HG03457 (cell line): ENCODE measurements around the gene ARHGAP33.

ENCODE experiments used
- ATAC-seq: cut with Tn5 transposase; IDR thresholded peaks from one replicate; pipeline ENCODE4 v1.9.1; 2021; ENCODE audit warnings: moderate number of reproducible peaks; ENCODE audit not compliant: unreplicated experiment

The ARHGAP33 gene

GRCh38 chr19:35738887-35739229 is 36.5 kb upstream of the ARHGAP33 start:
- ATAC-seq, result no peak

- no peak for ATAC-seq
Observed at GRCh38 chr19:35739275-35740107, 35.9 kb upstream of the ARHGAP33 start.

- ATAC-seq, result peak; percentile 1
Observed at GRCh38 chr19:35740108-35740422, 35.3 kb upstream of the ARHGAP33 start.

GRCh38 chr19:35740423-35741202 is 34.8 kb upstream of the ARHGAP33 start:
- ATAC-seq, result peak; percentile 35

GRCh38 chr19:35741203-35741515 is 34.2 kb upstream of the ARHGAP33 start:
- no peak for ATAC-seq

GRCh38 chr19:35742121-35742724 is 33.1 kb upstream of the ARHGAP33 start, which contains the start of gene IGFLR1:
Gene IGFLR1, minus strand, starts transcription at chr19:35742452. Its CDS starts 1,272 bp downstream, at chr19:35741180.
- ATAC-seq, result no peak

GRCh38 chr19:35743640-35744429 is 31.5 kb upstream of the ARHGAP33 start:
- ATAC-seq, result no peak

- no peak for ATAC-seq
Observed at GRCh38 chr19:35744430-35745327, 30.7 kb upstream of the ARHGAP33 start.

- ATAC-seq, result peak; percentile 28
Observed at GRCh38 chr19:35745328-35746086, 29.9 kb upstream of the ARHGAP33 start, which contains the start of the genes PSENEN and U2AF1L4. Gene PSENEN, plus strand, starts transcription at chr19:35745651. Its CDS starts 280 bp downstream, at chr19:35745931. Gene U2AF1L4, minus strand, starts transcription at chr19:35745418. Its CDS starts 27 bp downstream, at chr19:35745391.

- no peak for ATAC-seq
Observed at GRCh38 chr19:35746087-35746462, 29.3 kb upstream of the ARHGAP33 start.

- no peak for ATAC-seq
Observed at GRCh38 chr19:35746531-35746930, 28.8 kb upstream of the ARHGAP33 start.

GRCh38 chr19:35748106-35749020 is 27.0 kb upstream of the ARHGAP33 start, which contains the start of gene LIN37:
Gene LIN37, plus strand, starts transcription at chr19:35748576. Its CDS starts 149 bp downstream, at chr19:35748725.
- peak; percentile 54 for ATAC-seq

- no peak for ATAC-seq
Observed at GRCh38 chr19:35750167-35750566, 25.2 kb upstream of the ARHGAP33 start.

GRCh38 chr19:35751839-35752745 is 23.3 kb upstream of the ARHGAP33 start:
- no peak for ATAC-seq

GRCh38 chr19:35752746-35753350 is 22.5 kb upstream of the ARHGAP33 start:
- ATAC-seq, result no peak

GRCh38 chr19:35753634-35754369 is 21.6 kb upstream of the ARHGAP33 start:
- ATAC-seq, result no peak
